PC-3 (cell line): ENCODE data around the gene COL12A1. TPM values are rescaled to one million over a fixed set of nuclear protein-coding genes. Genes with fewer than 3 reads are reported as not detected.

Experiments
- ATAC-seq: fragments of 200-7000 bp; cut with Tn5 transposase; 2 replicates; pipeline ENCODE4 v1.9.1; 2020; ENCODE audit warnings: mild to moderate bottlenecking, moderate library complexity
- BruUV-seq: library from RNA; stranded (reverse); fragments of 400-500 nt; replicated peaks from 2 replicates; lab custom pipeline; 2021; lab: Mats Ljungman, UMichigan
- CTCF ChIA-PET: fragments of 300-600 bp; sonication (Branson Sonifier 250); formaldehyde crosslinking; loops from one replicate; lab custom pipeline; 2022; ENCODE audit warnings: antibody characterized with exemption; lab: Charles Lee
- POLR2A ChIA-PET: fragments of 300-600 bp; sonication (Branson Sonifier 250); formaldehyde crosslinking; loops from one replicate; lab custom pipeline; 2022; ENCODE audit warnings: antibody characterized with exemption; ENCODE audit not compliant: unreplicated experiment; lab: Charles Lee
- DNase-seq: peaks from one replicate; pipeline ENCODE4 v3.0.0-alpha.2; 2015
- H2AFZ ChIP-seq: fragments of 300-600 bp; sonication (generic); 2 replicates; pipeline ENCODE4 v1.6.0; 2016; ENCODE audit warnings: antibody characterized with exemption, low read length
- H3F3A ChIP-seq: fragments of 300-600 bp; sonication (generic); one replicate; pipeline ENCODE4 v1.6.0; 2017; ENCODE audit warnings: antibody characterized with exemption, low read length, control low read depth, mild to moderate bottlenecking; ENCODE audit not compliant: unreplicated experiment
- H3K27ac ChIP-seq: fragments of 300-600 bp; sonication (generic); 2 replicates; pipeline ENCODE4 v1.5.1; 2016; ENCODE audit warnings: mild to moderate bottlenecking, low read length
- H3K27me3 ChIP-seq: fragments of 300-600 bp; sonication (generic); 2 replicates; pipeline ENCODE4 v1.6.1; 2016; ENCODE audit warnings: low read length, mixed read lengths
- H3K36me3 ChIP-seq: fragments of 300-600 bp; sonication (generic); 2 replicates; pipeline ENCODE4 v1.6.1; 2016; ENCODE audit warnings: low read depth, mixed run types, low read length, mixed read lengths
- H3K4me1 ChIP-seq: fragments of 300-600 bp; sonication (generic); 2 replicates; pipeline ENCODE4 v1.5.1; 2016; ENCODE audit warnings: low read length; ENCODE audit not compliant: insufficient read depth
- H3K4me2 ChIP-seq: fragments of 300-600 bp; sonication (generic); 2 replicates; pipeline ENCODE4 v1.6.0; 2016; ENCODE audit warnings: low read length
- H3K4me3 ChIP-seq: fragments of 300-600 bp; sonication (generic); 2 replicates; pipeline ENCODE4 v1.5.1; 2016; ENCODE audit warnings: mild to moderate bottlenecking, low read length, mixed read lengths
- H3K79me2 ChIP-seq: fragments of 300-600 bp; sonication (generic); 2 replicates; pipeline ENCODE4 v1.6.1; 2017; ENCODE audit warnings: low read length, mixed read lengths
- H3K9ac ChIP-seq: fragments of 300-600 bp; sonication (generic); 2 replicates; pipeline ENCODE4 v1.6.0; 2016; ENCODE audit warnings: mild to moderate bottlenecking, low read length
- H3K9me2 ChIP-seq: fragments of 300-600 bp; sonication (generic); replicated peaks from 2 replicates; pipeline ENCODE4 v1.6.1; 2016; ENCODE audit warnings: mixed run types, low read length, mixed read lengths
- H3K9me3 ChIP-seq: fragments of 300-600 bp; sonication (generic); 2 replicates; pipeline ENCODE4 v1.6.1; 2016; ENCODE audit warnings: low read length, mixed read lengths
- H4K20me1 ChIP-seq: fragments of 300-600 bp; sonication (generic); 2 replicates; pipeline ENCODE4 v1.6.1; 2016; ENCODE audit warnings: low read length, mixed read lengths
- EZH2 ChIP-seq: fragments of 300-600 bp; sonication (generic); IDR thresholded peaks from one replicate; pipeline ENCODE4 v1.6.1; 2017; ENCODE audit warnings: antibody characterized with exemption, mild to moderate bottlenecking, low read length; ENCODE audit not compliant: unreplicated experiment
- EZH2phosphoT487 ChIP-seq: fragments of 300-600 bp; sonication (generic); IDR thresholded peaks from 2 replicates; pipeline ENCODE4 v1.6.1; 2018; ENCODE audit warnings: mild to moderate bottlenecking, antibody characterized with exemption, low read length, borderline replicate concordance
- intact Hi-C: fragments of 100-400 bp; cut with micrococcal nuclease; formaldehyde crosslinking; loops from 2 replicates; pipeline ENCODE4 v1.9.0; 2023
- total RNA-seq: library from RNA; depleted of rRNA; stranded (reverse); fragments of >200 nt; gene quantifications from 2 replicates; pipeline ENCODE4 v1.2.3, GENCODE V29; 2014
- TF ChIP-seq, protein P1 (sequence below): fragments of 300-600 bp; sonication (generic); conservative IDR thresholded peaks from 2 replicates; pipeline ENCODE4 v1.5.1; 2017; ENCODE audit warnings: antibody characterized with exemption, low read depth, mild to moderate bottlenecking, low read length

The COL12A1 gene
- total RNA-seq, 1 experiment from 2014 or later: 24.2 TPM

DNA sequence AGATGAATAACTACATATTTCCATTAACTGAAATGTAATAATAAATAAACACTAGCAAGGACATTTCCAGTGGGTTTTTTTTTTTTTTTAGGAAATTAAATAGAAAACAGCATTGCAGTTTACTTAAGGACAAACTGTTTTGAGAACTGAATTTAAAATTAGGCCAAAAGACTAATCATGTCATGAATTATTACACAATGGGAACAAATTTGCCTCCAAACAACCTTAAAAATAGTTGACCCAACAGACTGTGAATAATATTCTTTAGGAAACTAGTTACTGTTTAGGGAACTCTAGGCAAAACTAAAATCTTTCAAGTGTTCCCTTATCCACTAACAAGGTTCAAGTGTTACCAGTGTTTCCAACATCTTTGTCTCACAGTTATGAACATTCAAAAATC, 16.4 kb upstream of the COL12A1 start:
- Histone ChIP-seq H4K20me1 (no peaks in the 10 kb centered on the region), H3K27ac (no peak overlapping the region), H3K9me3 (no peaks in the 10 kb centered on the region), H3K4me1 (peaks cover 10% of the 10 kb centered on the region), H3K36me3 (no peaks in the 10 kb centered on the region), H2AFZ (no peak overlapping the region), H3K9me2 (no peaks in the 10 kb centered on the region), H3K9ac (no peak overlapping the region), H3F3A (no peaks in the 10 kb centered on the region), H3K4me3 (no peak overlapping the region), H3K27me3 (no peaks in the 10 kb centered on the region), H3K4me2 (no peak overlapping the region), H3K79me2 (no peaks in the 10 kb centered on the region)
- ATAC-seq (no peak), DNase-seq (no peak)
- ChIA-PET POLR2A (no interaction called here), CTCF (no interaction called here)
- no peak for TF ChIP-seq EZH2phosphoT487
- TF ChIP-seq EZH2: no peak
- TF ChIP-seq, protein P1, sequence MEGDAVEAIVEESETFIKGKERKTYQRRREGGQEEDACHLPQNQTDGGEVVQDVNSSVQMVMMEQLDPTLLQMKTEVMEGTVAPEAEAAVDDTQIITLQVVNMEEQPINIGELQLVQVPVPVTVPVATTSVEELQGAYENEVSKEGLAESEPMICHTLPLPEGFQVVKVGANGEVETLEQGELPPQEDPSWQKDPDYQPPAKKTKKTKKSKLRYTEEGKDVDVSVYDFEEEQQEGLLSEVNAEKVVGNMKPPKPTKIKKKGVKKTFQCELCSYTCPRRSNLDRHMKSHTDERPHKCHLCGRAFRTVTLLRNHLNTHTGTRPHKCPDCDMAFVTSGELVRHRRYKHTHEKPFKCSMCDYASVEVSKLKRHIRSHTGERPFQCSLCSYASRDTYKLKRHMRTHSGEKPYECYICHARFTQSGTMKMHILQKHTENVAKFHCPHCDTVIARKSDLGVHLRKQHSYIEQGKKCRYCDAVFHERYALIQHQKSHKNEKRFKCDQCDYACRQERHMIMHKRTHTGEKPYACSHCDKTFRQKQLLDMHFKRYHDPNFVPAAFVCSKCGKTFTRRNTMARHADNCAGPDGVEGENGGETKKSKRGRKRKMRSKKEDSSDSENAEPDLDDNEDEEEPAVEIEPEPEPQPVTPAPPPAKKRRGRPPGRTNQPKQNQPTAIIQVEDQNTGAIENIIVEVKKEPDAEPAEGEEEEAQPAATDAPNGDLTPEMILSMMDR: no peak
- intact Hi-C loops: no loop called here
- no TSS peak for BruUV-seq

DNA sequence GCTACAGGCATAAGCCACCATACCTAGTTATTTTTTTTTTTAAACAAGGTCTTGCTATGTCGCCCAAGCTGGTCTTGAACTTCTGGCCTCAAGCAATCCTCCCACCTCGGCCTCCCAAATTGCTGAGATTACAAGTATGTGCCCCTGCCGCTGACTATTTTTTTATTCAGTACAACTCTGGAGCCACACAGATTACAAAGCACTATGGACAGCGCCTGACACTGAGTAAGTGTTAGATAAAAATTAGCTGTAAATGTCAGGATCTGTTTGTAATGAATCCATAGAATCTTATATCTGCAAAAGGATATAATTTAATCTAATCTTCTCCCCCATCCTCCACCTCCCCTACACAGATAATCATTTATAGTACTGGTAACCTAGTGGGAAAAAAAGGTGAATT, 15.3 kb upstream of the COL12A1 start:
- Histone ChIP-seq H3K4me3 (no peak overlapping the region), H3K36me3 (no peaks in the 10 kb centered on the region), H3K9me3 (no peaks in the 10 kb centered on the region), H3K27ac (no peak overlapping the region), H4K20me1 (no peaks in the 10 kb centered on the region), H3K9ac (no peak overlapping the region), H3F3A (no peaks in the 10 kb centered on the region), H3K27me3 (no peaks in the 10 kb centered on the region), H3K9me2 (no peaks in the 10 kb centered on the region), H3K4me1 (peaks cover 6% of the 10 kb centered on the region), H2AFZ (no peak overlapping the region), H3K4me2 (no peak overlapping the region), H3K79me2 (no peaks in the 10 kb centered on the region)
- no TSS peak for BruUV-seq
- POLR2A ChIA-PET: no interaction called here
- CTCF ChIA-PET: no interaction called here
- intact Hi-C loops: no loop called here
- DNase-seq (no peak), ATAC-seq (no peak)
- TF ChIP-seq EZH2 (no peak), EZH2phosphoT487 (no peak)
- TF ChIP-seq, protein P1: no peak

DNA sequence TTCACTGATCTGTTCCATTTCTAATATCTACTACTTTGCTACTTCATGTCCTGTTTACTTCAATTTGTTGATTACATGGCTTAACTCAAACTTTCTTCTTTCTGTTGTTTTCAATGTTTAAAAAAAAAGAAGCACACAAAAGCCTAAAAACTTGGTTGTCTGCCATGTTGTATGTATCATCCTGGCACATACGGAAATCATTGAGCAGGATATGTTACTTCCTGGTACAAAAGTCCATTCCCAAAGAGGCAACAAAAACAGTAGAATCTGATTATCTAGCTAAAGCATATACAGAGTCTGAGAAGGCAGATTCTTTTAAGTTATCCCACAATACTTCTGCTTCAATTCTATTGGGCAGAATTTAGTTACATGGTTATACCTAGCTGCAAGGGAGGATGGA, 14.5 kb upstream of the COL12A1 start:
- no peak overlapping the region for H3K27ac ChIP-seq
- no peaks in the 10 kb centered on the region for H3K9me3 ChIP-seq
- no peak overlapping the region for H3K9ac ChIP-seq
- no peaks in the 10 kb centered on the region for H3F3A ChIP-seq
- ChIA-PET POLR2A (no interaction called here), CTCF (no interaction called here)
- ATAC-seq (no peak), DNase-seq (no peak)
- H2AFZ ChIP-seq: no peak overlapping the region
- peaks cover 5% of the 10 kb centered on the region for H3K4me1 ChIP-seq
- no peak overlapping the region for H3K4me2 ChIP-seq
- intact Hi-C loops: no loop called here
- H3K4me3 ChIP-seq: no peak overlapping the region
- no peaks in the 10 kb centered on the region for H3K9me2 ChIP-seq
- H3K27me3 ChIP-seq: no peaks in the 10 kb centered on the region
- no peaks in the 10 kb centered on the region for H3K79me2 ChIP-seq
- TF ChIP-seq, protein P1: no peak
- no peak for TF ChIP-seq EZH2
- TF ChIP-seq EZH2phosphoT487: no peak
- BruUV-seq: no TSS peak
- H3K36me3 ChIP-seq: no peaks in the 10 kb centered on the region
- no peaks in the 10 kb centered on the region for H4K20me1 ChIP-seq
